HUDEP-2 (cell line): Measurements from ENCODE around the gene EVC.

Experiments used
- DNase-seq, 76 experiments: peaks; one replicate each; lab custom pipeline; 2025; ENCODE audit not compliant: unreplicated experiment in 76 of 76; lab: John Stamatoyannopoulos, UW

The EVC gene

DNA sequence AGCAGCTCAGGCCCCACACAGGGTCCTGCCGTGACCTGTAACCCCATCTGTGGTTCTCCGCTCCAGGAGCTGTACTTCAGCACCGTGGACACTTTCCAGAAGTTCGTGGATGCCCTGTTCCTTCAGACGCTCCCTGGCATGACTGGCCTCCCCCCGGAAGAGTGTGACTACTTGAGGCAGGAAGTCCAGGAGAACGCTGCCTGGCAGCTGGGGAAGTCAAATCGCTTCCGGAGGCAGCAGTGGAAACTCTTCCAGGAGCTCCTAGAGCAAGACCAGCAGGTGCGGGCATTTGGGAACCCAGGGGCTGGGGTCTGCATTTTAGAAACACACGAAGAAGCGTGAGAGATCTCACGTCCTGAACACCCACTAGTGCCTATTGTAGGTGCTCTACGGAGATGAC is 72.5 kb downstream of the EVC start:
- no peak for DNase-seq

DNA sequence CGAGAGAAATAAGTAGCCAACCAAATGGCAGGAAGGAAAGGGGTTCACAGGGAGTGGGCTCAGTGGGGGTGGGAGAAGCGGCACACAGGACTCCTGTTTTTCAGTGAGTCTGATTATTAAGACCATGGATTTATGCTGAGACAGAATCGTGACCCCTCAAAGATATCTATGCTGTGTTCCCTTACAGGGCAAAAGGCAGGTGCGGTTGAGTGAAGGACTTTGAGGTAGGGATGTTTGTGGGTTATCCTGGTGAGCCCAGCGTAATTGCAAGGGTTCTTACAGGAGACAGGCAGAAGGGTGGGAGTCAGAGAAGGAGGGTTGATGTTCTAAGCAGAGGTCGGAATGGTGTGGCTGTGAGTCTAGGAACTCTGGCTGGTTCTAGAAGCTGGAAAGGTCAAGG is 73.0 kb downstream of the EVC start:
- no peak for DNase-seq

DNA sequence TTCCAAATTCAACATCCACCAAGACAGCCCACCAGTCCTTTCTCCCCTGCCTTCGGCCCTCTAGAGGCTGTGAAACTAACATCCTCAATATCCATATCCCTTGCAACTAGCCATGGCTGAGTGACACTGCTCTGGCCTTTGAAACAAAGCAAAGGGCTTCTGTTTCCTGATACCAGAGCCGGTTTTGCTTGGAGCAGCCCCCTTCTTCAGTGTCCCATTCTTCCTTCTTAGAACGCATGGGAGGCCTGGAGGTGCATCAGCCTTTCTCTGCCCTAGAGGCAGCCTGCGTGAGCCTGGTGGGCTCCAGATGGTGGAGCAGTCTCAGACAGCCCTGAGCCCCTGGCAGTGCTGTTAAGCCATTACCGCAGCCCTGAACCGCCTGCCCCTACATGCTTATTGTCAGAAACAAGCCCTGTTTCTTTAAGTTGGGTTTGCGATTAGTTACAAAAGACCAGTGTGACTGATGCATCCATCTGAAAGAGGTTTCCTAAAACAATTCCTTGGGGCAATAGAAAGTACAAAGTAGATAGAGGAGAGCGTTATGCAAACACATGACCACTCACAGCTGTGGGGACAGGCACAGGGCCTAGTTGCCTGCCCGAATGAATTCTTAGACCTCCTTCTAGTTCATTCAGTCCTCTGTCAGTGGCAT is 74.1 kb downstream of the EVC start:
- DNase-seq, result no peak

DNA sequence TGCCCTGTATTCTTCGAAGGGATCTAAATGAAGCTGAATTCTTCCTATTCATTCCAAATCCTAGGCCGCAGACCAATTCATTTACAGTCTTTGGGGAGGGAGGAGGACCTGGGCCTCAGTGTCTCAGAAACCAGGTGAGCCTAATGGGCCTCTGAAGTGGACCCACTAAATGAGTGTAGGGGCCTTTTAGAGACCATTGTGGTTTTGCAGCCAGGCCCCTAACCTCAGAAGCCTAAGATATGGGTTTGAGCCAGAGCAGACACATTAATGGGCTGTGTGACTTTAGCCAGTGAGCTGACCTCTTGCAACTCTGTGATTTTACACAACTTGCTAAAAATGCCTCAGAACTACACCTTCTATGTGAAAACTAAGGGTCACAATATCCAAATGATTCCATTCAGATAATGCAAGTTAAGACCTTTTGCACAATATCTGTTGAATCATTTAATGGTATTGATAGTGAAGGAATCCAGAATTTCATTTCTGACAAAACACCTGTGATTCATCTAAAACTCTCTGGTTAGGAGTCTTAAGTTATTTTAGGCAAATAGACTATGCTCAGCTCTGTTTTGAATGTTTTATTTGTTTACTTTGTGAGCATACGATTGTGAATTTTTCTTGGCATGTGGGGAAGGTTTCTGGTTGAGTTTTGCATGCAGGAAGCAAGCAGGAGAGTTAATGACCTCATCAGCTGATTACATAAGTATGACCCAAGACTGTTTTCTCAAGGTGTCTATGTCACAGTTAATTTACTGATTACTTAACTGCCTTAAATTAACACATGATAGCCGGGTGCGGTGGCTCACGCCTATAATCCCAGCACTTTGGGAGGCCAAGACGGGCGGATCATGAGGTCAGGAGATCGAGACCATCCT is 75.0 kb downstream of the EVC start:
- no peak for DNase-seq

DNA sequence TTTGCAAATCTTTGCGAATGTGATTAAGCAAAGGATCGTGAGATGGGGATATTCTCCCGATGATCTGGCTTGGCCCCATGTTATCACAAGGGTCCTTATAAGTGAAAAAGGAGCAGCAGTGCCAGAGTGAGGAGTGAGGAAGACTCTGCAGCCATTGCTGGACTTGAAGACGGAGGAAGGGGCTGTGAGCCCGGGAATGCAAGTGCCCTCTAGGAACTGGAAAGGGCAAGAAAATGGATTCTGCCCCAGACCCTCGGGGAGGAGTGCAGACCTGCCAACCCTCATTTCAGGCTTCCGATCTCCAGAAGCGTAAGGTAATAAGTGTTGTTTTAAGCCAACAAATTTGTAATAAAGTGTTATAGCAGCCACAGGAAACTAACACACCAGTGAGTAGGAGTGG is 76.3 kb downstream of the EVC start:
- no peak for DNase-seq

GRCh38 chr4:5788144-5788543 is 77.1 kb downstream of the EVC start:
- DNase-seq, result no peak

DNA sequence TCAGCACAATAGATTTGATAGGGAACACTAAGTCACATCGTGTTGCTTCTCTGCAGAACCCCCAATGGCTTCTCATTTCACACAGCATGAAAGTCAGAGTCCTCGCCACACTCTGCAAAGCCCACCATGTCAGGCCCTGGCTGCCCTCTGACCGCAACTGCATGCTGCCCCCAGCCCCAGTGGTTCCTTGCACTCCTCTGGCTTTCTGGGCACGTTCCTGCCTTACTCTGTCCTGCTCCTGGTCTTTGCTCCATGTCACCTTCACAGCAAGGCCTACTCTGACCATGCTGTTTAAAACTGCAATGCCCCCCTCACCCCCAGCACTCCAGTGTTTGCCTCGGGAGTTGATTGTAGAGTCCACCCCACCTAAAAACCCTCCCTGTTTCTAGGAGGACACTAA is 78.1 kb downstream of the EVC start:
- DNase-seq, result no peak

- DNase-seq, result no peak
Measured at GRCh38 chr4:5790546-5790857, 79.5 kb downstream of the EVC start.

DNA sequence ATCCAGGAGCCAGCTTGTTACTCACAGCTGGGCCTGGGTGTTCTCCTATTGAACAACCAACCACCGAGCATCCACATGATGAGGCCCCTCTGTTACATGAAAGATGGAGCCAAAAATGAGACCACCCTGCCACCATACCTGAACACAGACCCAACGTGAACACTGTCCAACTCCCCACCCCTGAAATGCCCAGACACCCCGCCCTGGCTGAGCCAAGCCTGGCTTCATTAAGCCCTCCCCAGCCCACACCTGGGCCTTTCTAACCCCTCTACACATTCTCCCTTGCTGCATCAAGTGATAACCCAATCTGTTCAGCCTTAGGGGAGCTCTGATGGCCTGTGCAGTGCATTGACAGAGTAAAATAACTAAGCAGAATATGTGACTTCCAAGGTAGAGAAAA is 80.7 kb downstream of the EVC start:
- DNase-seq, result no peak

DNA sequence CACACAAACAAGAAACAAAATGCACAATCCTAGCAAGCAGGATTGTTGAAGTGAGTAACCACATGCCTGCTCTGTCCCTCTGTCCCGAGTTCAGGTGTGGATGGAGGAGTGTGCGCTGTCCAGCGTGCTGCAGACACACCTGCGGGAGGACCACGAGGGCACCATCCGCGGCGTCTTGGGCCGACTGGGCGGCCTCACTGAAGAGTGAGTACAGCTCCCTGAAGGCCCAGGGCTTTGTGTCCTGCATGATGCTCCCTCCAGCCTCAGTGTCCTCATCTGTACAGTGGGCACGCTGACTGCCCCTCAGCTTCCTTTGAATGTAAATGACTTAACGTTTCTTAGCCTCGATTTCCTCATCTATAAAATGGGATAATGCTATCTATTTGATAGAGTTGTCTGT is 82.5 kb downstream of the EVC start:
- DNase-seq, result no peak

GRCh38 chr4:5795580-5795979 is 84.6 kb downstream of the EVC start:
- no peak for DNase-seq

DNA sequence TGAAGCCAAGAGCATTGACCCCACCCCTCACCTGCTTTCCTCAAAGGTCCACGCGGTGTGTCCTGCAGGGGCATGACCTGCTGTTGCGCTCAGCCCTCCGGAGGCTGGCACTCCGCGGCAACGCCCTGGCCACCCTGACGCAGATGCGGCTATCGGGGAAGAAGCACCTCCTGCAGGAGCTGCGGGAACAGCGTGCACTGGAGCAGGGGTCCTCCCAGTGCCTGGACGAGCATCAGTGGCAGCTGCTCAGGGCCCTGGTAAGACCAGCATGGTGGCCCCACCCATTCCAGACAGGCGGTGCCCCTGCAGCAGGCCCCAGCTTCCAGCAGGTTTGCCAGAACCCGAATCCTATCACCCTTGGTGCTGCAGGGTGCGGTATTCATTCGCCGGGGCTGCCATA is 86.0 kb downstream of the EVC start:
- no peak for DNase-seq

GRCh38 chr4:5797866-5798265 is 86.9 kb downstream of the EVC start:
- no peak for DNase-seq

- no peak for DNase-seq
Measured at GRCh38 chr4:5798462-5798861, 87.5 kb downstream of the EVC start.

- DNase-seq, result no peak
Measured at GRCh38 chr4:5798946-5799345, 87.9 kb downstream of the EVC start.

DNA sequence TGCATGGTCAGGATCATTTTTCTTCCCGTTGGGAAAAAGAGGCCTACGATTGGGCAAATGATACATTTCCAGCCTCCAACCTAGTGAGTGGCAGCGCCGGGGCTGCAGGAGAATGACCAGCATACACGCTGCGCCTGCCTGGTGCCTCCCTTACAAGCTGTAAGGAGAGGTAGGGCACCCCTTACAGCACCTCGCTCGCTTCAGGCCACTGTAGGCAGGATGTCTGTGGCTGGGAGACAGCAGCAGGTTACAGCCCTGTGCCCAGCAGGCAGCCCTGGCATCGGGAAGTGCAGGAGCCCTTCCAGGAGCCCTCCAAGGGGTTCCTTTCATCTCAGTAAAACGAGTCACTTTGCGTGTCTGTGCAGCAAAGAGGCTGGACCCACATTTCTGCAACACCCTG is 88.4 kb downstream of the EVC start:
- no peak for DNase-seq

- no peak for DNase-seq
Measured at GRCh38 chr4:5800496-5800895, 89.5 kb downstream of the EVC start.

DNA sequence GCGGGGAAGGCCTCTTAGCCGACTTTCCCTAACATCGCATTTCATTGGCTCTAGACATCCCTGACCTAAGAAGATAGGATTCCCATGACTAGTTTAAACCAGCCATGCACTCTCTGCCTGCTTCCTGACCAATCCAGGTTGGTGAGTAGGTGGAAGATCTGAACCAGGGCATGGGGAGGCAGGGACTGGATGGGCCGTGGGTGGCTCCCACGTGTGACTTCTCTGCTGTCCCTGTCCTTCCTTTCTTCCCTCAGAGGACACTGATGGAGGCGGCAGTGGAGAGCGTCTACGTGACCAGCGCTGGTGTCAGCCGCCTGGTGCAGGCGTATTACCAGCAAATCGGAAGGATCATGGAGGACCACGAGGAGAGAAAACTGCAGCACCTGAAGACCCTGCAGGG is 90.7 kb downstream of the EVC start:
- DNase-seq, result no peak

GRCh38 chr4:5802565-5802964 is 91.6 kb downstream of the EVC start:
- no peak for DNase-seq

GRCh38 chr4:5804656-5805055 is 93.7 kb downstream of the EVC start:
- peak in 2 of 76 experiments; percentile 3 to 14 for DNase-seq

- DNase-seq, result no peak
Measured at GRCh38 chr4:5805270-5805669, 94.3 kb downstream of the EVC start.

DNA sequence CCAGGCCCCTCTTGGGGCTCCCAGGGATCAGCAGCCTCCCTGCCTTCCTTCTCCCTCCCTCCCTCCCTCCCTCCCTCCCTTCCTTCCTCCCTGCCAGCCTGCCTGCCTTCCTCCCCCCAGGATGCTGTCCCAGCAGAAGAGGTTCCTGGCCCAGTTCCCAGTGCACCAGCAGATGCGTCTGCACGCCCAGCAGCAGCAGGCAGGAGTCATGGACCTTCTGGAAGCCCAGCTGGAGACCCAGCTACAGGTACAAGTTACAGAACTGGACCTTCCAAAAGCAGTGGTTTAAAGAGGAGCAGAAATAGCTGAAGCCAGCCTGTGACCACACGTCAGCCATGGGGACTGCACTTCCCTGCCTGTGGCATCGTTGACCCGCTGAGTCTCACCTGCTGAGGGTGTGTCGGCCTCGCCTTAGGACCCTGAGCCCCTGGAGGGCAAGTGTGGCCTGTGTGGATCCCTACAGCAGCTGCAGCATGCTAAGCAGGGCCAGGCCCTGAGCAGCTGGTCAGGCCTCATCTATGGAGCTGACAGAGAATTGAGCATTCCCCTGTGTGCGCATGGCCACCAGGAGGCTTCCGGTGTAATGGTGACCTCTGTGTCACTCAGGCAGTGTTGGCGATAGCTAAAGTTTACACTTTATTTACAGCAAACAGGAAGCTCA is 97.2 kb downstream of the EVC start:
- no peak for DNase-seq
